ENCODE data around the gene SLC2A10.
A peak's percentile ranks its signal among the peaks of the same experiment; 100 is the strongest.

Gene SLC2A10

DNA sequence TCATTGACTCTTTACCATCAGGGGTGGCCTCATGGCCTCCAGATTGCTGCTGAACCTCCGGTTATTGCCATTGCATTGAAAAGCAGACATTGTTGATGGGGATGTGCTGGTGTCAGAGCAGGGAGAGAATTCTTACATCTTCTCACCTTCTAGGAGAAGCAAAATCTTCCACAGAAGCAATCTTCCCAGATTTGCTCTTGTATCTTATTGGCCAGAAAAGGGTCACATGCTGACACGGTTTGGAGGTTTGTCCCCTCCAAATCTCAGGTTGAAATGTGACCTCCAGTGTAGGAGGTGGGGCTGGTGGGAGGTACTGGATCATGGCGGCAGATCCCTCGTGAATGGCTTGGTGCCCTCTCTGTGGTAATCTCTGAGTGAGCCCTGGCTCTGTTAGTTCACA is 30.9 kb upstream of the SLC2A10 start:
- Histone ChIP-seq H3K79me2 (ENCODE audit: insufficient read depth, low read length) (no peaks in the 10 kb centered on the region), H3K9ac (ENCODE audit: low read length) (no peak overlapping the region), H3K9me3 (ENCODE audit: insufficient read depth, low read length) (no peaks in the 10 kb centered on the region), H3K4me3 (ENCODE audit: insufficient read depth, low read length, poor library complexity, severe bottlenecking) (no peak overlapping the region), H3K27ac (ENCODE audit: low read depth, low read length) (no peak overlapping the region), H3K4me2 (ENCODE audit: low read depth, low read length, poor library complexity, severe bottlenecking) (no peak overlapping the region), H3F3A (ENCODE audit: insufficient read depth) (peaks cover 12% of the 10 kb centered on the region), H3K9me2 (replicated peaks; ENCODE audit: insufficient read depth, low read length) (no peaks in the 10 kb centered on the region), H3K36me3 (ENCODE audit: low read length) (no peaks in the 10 kb centered on the region), H2AFZ (ENCODE audit: low read depth, low read length, severe bottlenecking) (no peak overlapping the region), H3K27me3 (ENCODE audit: low read length) (no peaks in the 10 kb centered on the region), H4K20me1 (ENCODE audit: low read depth, low read length) (peaks cover 4% of the 10 kb centered on the region; the same call in 1 of the 2 replicates)
- TF ChIP-seq EZH2phosphoT487 (conservative IDR thresholded peaks at IDR 0.05; ENCODE audit: low read length) = no peak
- TF ChIP-seq, protein P1, sequence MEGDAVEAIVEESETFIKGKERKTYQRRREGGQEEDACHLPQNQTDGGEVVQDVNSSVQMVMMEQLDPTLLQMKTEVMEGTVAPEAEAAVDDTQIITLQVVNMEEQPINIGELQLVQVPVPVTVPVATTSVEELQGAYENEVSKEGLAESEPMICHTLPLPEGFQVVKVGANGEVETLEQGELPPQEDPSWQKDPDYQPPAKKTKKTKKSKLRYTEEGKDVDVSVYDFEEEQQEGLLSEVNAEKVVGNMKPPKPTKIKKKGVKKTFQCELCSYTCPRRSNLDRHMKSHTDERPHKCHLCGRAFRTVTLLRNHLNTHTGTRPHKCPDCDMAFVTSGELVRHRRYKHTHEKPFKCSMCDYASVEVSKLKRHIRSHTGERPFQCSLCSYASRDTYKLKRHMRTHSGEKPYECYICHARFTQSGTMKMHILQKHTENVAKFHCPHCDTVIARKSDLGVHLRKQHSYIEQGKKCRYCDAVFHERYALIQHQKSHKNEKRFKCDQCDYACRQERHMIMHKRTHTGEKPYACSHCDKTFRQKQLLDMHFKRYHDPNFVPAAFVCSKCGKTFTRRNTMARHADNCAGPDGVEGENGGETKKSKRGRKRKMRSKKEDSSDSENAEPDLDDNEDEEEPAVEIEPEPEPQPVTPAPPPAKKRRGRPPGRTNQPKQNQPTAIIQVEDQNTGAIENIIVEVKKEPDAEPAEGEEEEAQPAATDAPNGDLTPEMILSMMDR (IDR thresholded peaks at IDR 0.05; ENCODE audit: insufficient read depth, low read length, poor library complexity, severe bottlenecking) = no peak

DNA sequence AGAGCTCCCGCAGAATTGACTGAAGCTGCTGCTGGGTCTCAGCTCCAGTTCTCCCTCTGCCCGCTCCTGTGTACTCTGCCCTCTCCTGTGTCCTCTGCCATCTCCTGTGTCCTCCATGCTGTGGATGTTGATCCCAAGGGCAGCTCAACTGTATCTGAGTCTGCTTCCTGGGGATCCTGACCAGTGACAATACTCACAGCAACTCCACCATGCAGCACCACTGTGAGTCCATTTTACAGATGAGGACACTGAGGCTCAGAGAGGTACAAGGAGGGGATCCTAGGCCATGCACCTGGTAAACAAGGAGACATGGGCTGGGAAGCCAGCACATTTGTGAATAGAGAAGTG is 28.8 kb upstream of the SLC2A10 start:
- H4K20me1 ChIP-seq (ENCODE audit: low read depth, low read length) = peaks cover 4% of the 10 kb centered on the region; the same call in 1 of the 2 replicates
- H3K9me3 ChIP-seq (ENCODE audit: insufficient read depth, low read length) = no peaks in the 10 kb centered on the region
- H2AFZ ChIP-seq (ENCODE audit: low read depth, low read length, severe bottlenecking) = no peak overlapping the region
- no peaks in the 10 kb centered on the region for H3K9me2 ChIP-seq (replicated peaks; ENCODE audit: insufficient read depth, low read length)
- no peak overlapping the region for H3K27ac ChIP-seq (ENCODE audit: low read depth, low read length)
- peaks cover 12% of the 10 kb centered on the region for H3F3A ChIP-seq (ENCODE audit: insufficient read depth)
- H3K4me2 ChIP-seq (ENCODE audit: low read depth, low read length, poor library complexity, severe bottlenecking) = no peak overlapping the region
- H3K27me3 ChIP-seq (ENCODE audit: low read length) = no peaks in the 10 kb centered on the region
- H3K79me2 ChIP-seq (ENCODE audit: insufficient read depth, low read length) = peaks cover 11% of the 10 kb centered on the region
- TF ChIP-seq EZH2phosphoT487 (conservative IDR thresholded peaks at IDR 0.05; ENCODE audit: low read length) = no peak
- TF ChIP-seq, protein P1 (IDR thresholded peaks at IDR 0.05; ENCODE audit: insufficient read depth, low read length, poor library complexity, severe bottlenecking) = no peak
- H3K4me3 ChIP-seq (ENCODE audit: insufficient read depth, low read length, poor library complexity, severe bottlenecking) = no peak overlapping the region
- peaks cover 8% of the 10 kb centered on the region; the same call in 1 of the 2 replicates for H3K36me3 ChIP-seq (ENCODE audit: low read length)
- no peak overlapping the region for H3K9ac ChIP-seq (ENCODE audit: low read length)

DNA sequence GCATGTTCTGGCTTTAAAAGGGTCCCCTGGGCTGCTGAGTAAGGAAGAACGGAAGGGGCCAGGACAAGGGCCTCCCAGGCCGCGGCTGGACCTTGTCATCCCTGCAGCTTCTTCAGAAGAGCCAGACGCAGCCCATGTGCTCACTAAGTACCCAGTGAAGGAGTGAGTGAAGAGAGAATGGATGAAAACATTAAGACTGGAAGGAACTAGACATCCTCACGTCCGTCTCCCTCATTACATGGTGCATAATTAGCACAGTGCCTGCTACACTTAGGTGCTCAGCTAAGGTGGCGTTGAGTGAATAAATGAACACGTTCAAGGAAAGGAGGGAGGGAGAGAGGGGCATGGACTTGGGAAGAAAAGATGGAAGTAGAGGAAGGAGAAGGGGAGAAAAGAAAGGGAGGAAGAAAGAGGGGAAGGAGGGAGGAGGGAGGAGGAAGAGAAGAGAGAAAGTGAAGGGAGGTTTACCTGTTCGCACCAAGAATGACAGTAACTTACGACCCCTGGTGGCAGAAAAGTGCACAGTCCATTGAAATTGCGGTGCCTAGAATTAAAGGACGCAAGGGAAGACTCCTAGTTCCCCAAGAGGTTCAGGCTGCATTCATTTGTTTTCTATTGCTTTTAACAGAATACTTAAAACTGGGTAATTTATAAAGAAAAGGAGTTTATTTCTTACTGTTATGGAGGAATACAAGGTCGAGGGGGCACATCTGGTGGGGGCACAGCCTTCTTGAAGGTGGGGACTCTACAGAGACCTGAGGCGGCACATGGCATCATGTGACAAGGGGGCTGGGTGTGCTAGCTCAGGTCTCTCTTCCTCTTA is 28.2 kb upstream of the SLC2A10 start:
- Histone ChIP-seq H3K27ac (ENCODE audit: low read depth, low read length) (no peak overlapping the region), H4K20me1 (ENCODE audit: low read depth, low read length) (peaks cover 4% of the 10 kb centered on the region; the same call in 1 of the 2 replicates), H3K4me3 (ENCODE audit: insufficient read depth, low read length, poor library complexity, severe bottlenecking) (no peak overlapping the region), H3K9me2 (replicated peaks; ENCODE audit: insufficient read depth, low read length) (no peaks in the 10 kb centered on the region), H3F3A (ENCODE audit: insufficient read depth) (peaks cover 12% of the 10 kb centered on the region), H3K27me3 (ENCODE audit: low read length) (no peaks in the 10 kb centered on the region), H2AFZ (ENCODE audit: low read depth, low read length, severe bottlenecking) (no peak overlapping the region), H3K36me3 (ENCODE audit: low read length) (peaks cover 14% of the 10 kb centered on the region), H3K9ac (ENCODE audit: low read length) (no peak overlapping the region), H3K4me2 (ENCODE audit: low read depth, low read length, poor library complexity, severe bottlenecking) (no peak overlapping the region), H3K79me2 (ENCODE audit: insufficient read depth, low read length) (peaks cover 17% of the 10 kb centered on the region), H3K9me3 (ENCODE audit: insufficient read depth, low read length) (no peaks in the 10 kb centered on the region)
- no peak for TF ChIP-seq EZH2phosphoT487 (conservative IDR thresholded peaks at IDR 0.05; ENCODE audit: low read length)
- TF ChIP-seq, protein P1 (IDR thresholded peaks at IDR 0.05; ENCODE audit: insufficient read depth, low read length, poor library complexity, severe bottlenecking) = peak; percentile 64
